Measurements from ENCODE around the gene FASN.

DNA sequence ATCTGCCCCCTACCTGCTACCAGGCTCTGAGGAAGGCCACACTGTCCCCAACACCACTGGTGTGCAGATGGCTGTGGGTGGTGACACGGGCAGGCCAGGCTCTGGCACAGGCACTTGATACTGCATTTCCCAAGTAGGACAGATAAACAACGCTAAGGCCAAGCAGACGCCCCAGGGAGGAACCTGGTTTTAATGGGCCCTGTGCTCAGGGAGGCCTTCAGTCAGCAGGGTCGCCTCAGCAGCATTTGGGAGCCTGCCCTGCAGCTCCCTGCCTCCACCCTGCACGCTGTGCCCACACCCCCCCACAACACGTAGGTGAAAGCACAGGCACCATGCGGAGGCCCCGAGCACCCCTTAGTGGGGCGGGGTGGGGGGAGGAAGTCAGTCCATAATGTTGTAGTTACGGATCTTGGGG, 3.3 kb upstream of the FASN start:
- no peak for TF ChIP-seq CTCF (IDR thresholded peaks at IDR 0.05)
- no peak for TF ChIP-seq POLR2A (IDR thresholded peaks at IDR 0.05)

Data from Peyer's patch (tissue), 4 donors.